ENCODE measurements around the gene HAAO. TPM values are rescaled to one million over a fixed set of nuclear protein-coding genes. Genes with fewer than 3 reads are reported as not detected.

Gene HAAO
- total RNA-seq, 2 donors from 2014 or later = 10.3 to 14.0 TPM

- Histone ChIP-seq H3K4me3 (no peak overlapping the region), H3K9me3 (no peaks in the 10 kb centered on the region), H3K36me3 (no peaks in the 10 kb centered on the region), H3K27ac (no peak overlapping the region), H3K27me3 (replicated peaks; ENCODE audit: insufficient read depth) (no peaks in the 10 kb centered on the region), H3K4me1 (replicated peaks) (no peaks in the 10 kb centered on the region)
- no peak for DNase-seq (ENCODE audit: low spot score)
- TF ChIP-seq POLR2A (IDR thresholded peaks at IDR 0.05) = no peak
- no peak for TF ChIP-seq POLR2AphosphoS5 (IDR thresholded peaks at IDR 0.05)
- TF ChIP-seq CTCF (IDR thresholded peaks at IDR 0.05) = no peak
- intact Hi-C loops (cut with DNase I) = no loop called here
- WGBS = 73% methylated on average over 3 of the region's 3 CpGs
Measured at GRCh38 chr2:42804338-42804737, 12.0 kb upstream of the HAAO start.

GRCh38 chr2:42802150-42802549, 9.8 kb upstream of the HAAO start:
- H3K4me1 ChIP-seq (replicated peaks) = no peaks in the 10 kb centered on the region
- no peak overlapping the region for H3K27ac ChIP-seq
- H3K4me3 ChIP-seq = no peak overlapping the region
- intact Hi-C loops (cut with DNase I) = no loop called here
- no peaks in the 10 kb centered on the region for H3K9me3 ChIP-seq
- no peak for TF ChIP-seq POLR2A (IDR thresholded peaks at IDR 0.05)
- TF ChIP-seq CTCF (IDR thresholded peaks at IDR 0.05) = no peak
- no peak for TF ChIP-seq POLR2AphosphoS5 (IDR thresholded peaks at IDR 0.05)
- H3K36me3 ChIP-seq = no peaks in the 10 kb centered on the region
- no peak for DNase-seq (ENCODE audit: low spot score)
- 94% methylated on average over 6 of the region's 6 CpGs for WGBS
- H3K27me3 ChIP-seq (replicated peaks; ENCODE audit: insufficient read depth) = no peaks in the 10 kb centered on the region

GRCh38 chr2:42801381-42801780, 9.0 kb upstream of the HAAO start:
- no peak overlapping the region for H3K4me3 ChIP-seq
- no peaks in the 10 kb centered on the region for H3K36me3 ChIP-seq
- TF ChIP-seq POLR2AphosphoS5 (IDR thresholded peaks at IDR 0.05) (no peak), POLR2A (IDR thresholded peaks at IDR 0.05) (no peak), CTCF (IDR thresholded peaks at IDR 0.05) (no peak)
- WGBS = 46% methylated on average over 4 of the region's 4 CpGs
- no peaks in the 10 kb centered on the region for H3K4me1 ChIP-seq (replicated peaks)
- H3K27ac ChIP-seq = no peak overlapping the region
- DNase-seq (ENCODE audit: low spot score) = no peak
- no peaks in the 10 kb centered on the region for H3K9me3 ChIP-seq
- H3K27me3 ChIP-seq (replicated peaks; ENCODE audit: insufficient read depth) = no peaks in the 10 kb centered on the region
- intact Hi-C loops (cut with DNase I) = no loop called here

- Histone ChIP-seq H3K4me3 (no peak overlapping the region), H3K9me3 (no peaks in the 10 kb centered on the region), H3K27me3 (replicated peaks; ENCODE audit: insufficient read depth) (no peaks in the 10 kb centered on the region), H3K27ac (no peak overlapping the region), H3K4me1 (replicated peaks) (no peaks in the 10 kb centered on the region), H3K36me3 (no peaks in the 10 kb centered on the region)
- DNase-seq (ENCODE audit: low spot score) = no peak
- 62% methylated on average over 2 of the region's 2 CpGs for WGBS
- TF ChIP-seq CTCF (IDR thresholded peaks at IDR 0.05) = no peak
- no peak for TF ChIP-seq POLR2A (IDR thresholded peaks at IDR 0.05)
- no peak for TF ChIP-seq POLR2AphosphoS5 (IDR thresholded peaks at IDR 0.05)
- intact Hi-C loops (cut with DNase I) = no loop called here
Measured at GRCh38 chr2:42800981-42801380, 8.6 kb upstream of the HAAO start.

GRCh38 chr2:42800461-42800962, 8.1 kb upstream of the HAAO start:
- intact Hi-C loops (cut with DNase I) = no loop called here
- H3K4me1 ChIP-seq (replicated peaks) = no peaks in the 10 kb centered on the region
- TF ChIP-seq POLR2A (IDR thresholded peaks at IDR 0.05) = no peak
- TF ChIP-seq CTCF (IDR thresholded peaks at IDR 0.05) = no peak
- TF ChIP-seq POLR2AphosphoS5 (IDR thresholded peaks at IDR 0.05) = no peak
- H3K9me3 ChIP-seq = no peaks in the 10 kb centered on the region
- WGBS = 82% methylated on average over 4 of the region's 4 CpGs
- H3K36me3 ChIP-seq = no peaks in the 10 kb centered on the region
- H3K4me3 ChIP-seq = no peak overlapping the region
- H3K27ac ChIP-seq = no peak overlapping the region
- H3K27me3 ChIP-seq (replicated peaks; ENCODE audit: insufficient read depth) = no peaks in the 10 kb centered on the region
- no peak for DNase-seq (ENCODE audit: low spot score)

Measured in prostate gland (tissue), 2 donors.